H1 (cell line): Measurements from ENCODE around the gene UROS.

ENCODE experiments used
- CEBPB ChIP-seq: IDR thresholded peaks from 2 replicates; pipeline ENCODE4 v1.6.1; 2012; ENCODE audit warnings: low read depth, low read length
- CREB1 ChIP-seq: IDR thresholded peaks from 2 replicates; pipeline ENCODE4 v1.6.1; 2012; ENCODE audit warnings: inconsistent platforms
- EGR1 ChIP-seq: IDR thresholded peaks from 2 replicates; pipeline ENCODE4 v1.6.1; 2011; ENCODE audit warnings: low read depth, low read length, borderline replicate concordance
- JUND ChIP-seq: IDR thresholded peaks from 2 replicates; pipeline ENCODE4 v1.6.1; 2011; ENCODE audit warnings: mild to moderate bottlenecking, improper control_type of control experiment, low read length
- MAFK ChIP-seq: IDR thresholded peaks from 2 replicates; pipeline ENCODE4 v1.6.1; 2012; ENCODE audit warnings: low read depth, mild to moderate bottlenecking, improper control_type of control experiment, low read length
- POLR2AphosphoS5 ChIP-seq: IDR thresholded peaks from 2 replicates; pipeline ENCODE4 v1.6.1; 2011; ENCODE audit warnings: low read depth, low read length
- RFX5 ChIP-seq: IDR thresholded peaks from 2 replicates; pipeline ENCODE4 v1.6.1; 2011; ENCODE audit warnings: low read depth, low read length, improper control_type of control experiment, borderline replicate concordance
- TEAD4 ChIP-seq: IDR thresholded peaks from 2 replicates; pipeline ENCODE4 v1.6.1; 2012; ENCODE audit warnings: low read depth, low read length, inconsistent platforms, mixed read lengths
- ZNF274 ChIP-seq: IDR thresholded peaks from 2 replicates; pipeline ENCODE4 v1.7.0; 2012; ENCODE audit warnings: low read length, borderline replicate concordance; ENCODE audit errors: extremely low read depth
- TF ChIP-seq, protein P1 (sequence below), 3 experiments: IDR thresholded peaks; 1 replicate in 2 of 3; 2 replicates in 1 of 3; pipeline versions ENCODE4 v1.5.1 to v1.6.1; 2011; ENCODE audit warnings: low read length in 3 of 3, mild to moderate bottlenecking in 3 of 3, inconsistent platforms in 2 of 3, low read depth in 1 of 3, moderate library complexity in 1 of 3; ENCODE audit not compliant: insufficient read depth in 1 of 3; ENCODE audit errors: control extremely low read depth in 1 of 3
- TF ChIP-seq, protein P2 (sequence below): IDR thresholded peaks from 2 replicates; pipeline ENCODE4 v1.6.1; 2012; ENCODE audit warnings: low read length, inconsistent platforms
- TF ChIP-seq, protein P3 (sequence below): IDR thresholded peaks from 2 replicates; pipeline ENCODE4 v1.6.1; 2012; ENCODE audit warnings: inconsistent platforms

DNA sequence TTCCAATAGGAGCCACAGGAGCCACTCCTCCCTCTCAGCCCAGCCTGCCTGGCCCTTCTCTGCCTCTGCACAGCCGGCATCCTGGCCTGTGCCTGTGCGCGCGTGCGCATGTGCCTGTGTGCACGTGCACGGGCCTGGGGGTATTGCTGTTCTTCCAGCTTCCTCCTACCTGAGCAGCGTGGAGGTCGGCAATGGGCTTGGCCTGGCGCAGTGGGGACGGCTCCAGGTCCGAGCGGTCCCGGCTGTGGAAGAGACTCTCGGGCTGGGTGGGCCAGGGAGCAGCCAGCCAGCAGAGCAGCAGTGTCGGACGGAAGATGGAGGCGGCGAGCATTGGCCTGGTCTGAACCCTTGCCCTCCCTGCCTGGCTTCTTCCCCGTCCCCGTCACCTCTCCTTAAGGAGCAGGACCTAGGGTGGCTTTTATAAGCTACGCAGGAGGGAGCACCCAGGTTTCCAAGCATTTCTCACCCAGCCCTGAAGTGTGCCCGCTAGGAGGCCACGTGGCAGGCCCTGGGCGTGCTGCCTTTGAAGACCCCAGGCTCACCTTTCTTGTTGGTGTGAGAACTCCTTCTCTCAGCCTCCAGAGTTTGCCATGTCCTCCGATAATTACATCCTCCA lies 47.5 kb downstream of the UROS start, which contains the start of gene MMP21:
- TF ChIP-seq POLR2AphosphoS5 (no peak), CEBPB (no peak), EGR1 (no peak), JUND (no peak), CREB1 (no peak), RFX5 (no peak), ZNF274 (no peak), MAFK (no peak), TEAD4 (no peak)
- TF ChIP-seq, protein P1, sequence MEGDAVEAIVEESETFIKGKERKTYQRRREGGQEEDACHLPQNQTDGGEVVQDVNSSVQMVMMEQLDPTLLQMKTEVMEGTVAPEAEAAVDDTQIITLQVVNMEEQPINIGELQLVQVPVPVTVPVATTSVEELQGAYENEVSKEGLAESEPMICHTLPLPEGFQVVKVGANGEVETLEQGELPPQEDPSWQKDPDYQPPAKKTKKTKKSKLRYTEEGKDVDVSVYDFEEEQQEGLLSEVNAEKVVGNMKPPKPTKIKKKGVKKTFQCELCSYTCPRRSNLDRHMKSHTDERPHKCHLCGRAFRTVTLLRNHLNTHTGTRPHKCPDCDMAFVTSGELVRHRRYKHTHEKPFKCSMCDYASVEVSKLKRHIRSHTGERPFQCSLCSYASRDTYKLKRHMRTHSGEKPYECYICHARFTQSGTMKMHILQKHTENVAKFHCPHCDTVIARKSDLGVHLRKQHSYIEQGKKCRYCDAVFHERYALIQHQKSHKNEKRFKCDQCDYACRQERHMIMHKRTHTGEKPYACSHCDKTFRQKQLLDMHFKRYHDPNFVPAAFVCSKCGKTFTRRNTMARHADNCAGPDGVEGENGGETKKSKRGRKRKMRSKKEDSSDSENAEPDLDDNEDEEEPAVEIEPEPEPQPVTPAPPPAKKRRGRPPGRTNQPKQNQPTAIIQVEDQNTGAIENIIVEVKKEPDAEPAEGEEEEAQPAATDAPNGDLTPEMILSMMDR (IDR thresholded peaks at IDR 0.05; ENCODE audit: control extremely low read depth in 1 of 3, insufficient read depth in 1 of 3, low read depth in 1 of 3, low read length in 3 of 3) = no peak
- TF ChIP-seq, protein P2, sequence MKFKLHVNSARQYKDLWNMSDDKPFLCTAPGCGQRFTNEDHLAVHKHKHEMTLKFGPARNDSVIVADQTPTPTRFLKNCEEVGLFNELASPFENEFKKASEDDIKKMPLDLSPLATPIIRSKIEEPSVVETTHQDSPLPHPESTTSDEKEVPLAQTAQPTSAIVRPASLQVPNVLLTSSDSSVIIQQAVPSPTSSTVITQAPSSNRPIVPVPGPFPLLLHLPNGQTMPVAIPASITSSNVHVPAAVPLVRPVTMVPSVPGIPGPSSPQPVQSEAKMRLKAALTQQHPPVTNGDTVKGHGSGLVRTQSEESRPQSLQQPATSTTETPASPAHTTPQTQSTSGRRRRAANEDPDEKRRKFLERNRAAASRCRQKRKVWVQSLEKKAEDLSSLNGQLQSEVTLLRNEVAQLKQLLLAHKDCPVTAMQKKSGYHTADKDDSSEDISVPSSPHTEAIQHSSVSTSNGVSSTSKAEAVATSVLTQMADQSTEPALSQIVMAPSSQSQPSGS = no peak
- TF ChIP-seq, protein P3, sequence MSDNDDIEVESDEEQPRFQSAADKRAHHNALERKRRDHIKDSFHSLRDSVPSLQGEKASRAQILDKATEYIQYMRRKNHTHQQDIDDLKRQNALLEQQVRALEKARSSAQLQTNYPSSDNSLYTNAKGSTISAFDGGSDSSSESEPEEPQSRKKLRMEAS = no peak
